ENCODE results near the gene STK39. TPM values are rescaled to one million over a fixed set of nuclear protein-coding genes. Genes with fewer than 3 reads are reported as not detected.

STK39 gene
- total and polyA plus RNA-seq, 2 donors (not counting 1 experiment from before 2014, with no cell fraction given): 16.7 to 30.1 TPM

DNA sequence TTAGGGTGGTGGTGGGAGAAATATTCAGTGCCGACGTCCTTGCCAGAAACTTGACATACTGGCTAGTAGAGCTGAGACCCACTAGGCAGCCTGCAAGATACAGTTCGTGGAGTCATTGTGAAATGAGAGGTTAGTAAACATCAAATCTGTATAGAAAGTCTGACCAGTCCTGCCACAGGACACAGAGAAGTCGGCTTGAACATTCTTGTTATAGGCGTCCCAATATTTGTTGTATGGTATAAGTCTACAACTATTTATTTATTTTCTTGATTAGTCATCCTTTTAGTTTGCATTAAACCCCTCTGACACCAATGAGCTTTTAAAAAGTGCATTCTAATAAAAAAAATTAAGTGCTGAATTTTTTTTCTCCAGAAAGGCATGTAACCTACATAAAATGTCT is 265.4 kb downstream of the STK39 start:
- H3K9me3 ChIP-seq (ENCODE audit: control insufficient read depth, insufficient read depth, low read depth, low read length): no peaks in the 10 kb centered on the region
- peaks cover 2% of the 10 kb centered on the region for H3K4me1 ChIP-seq (ENCODE audit: control insufficient read depth, extremely low read depth, insufficient read depth, low read length)
- no peak overlapping the region for H3K4me3 ChIP-seq (replicated peaks in 1 of 4; ENCODE audit: control extremely low read depth in 1 of 4, insufficient read depth in 1 of 4, low read depth in 3 of 4, low read length in 4 of 4)
- no peaks in the 10 kb centered on the region for H3K27me3 ChIP-seq (ENCODE audit: control insufficient read depth, insufficient read depth, low read length)
- H3K36me3 ChIP-seq (ENCODE audit: control insufficient read depth, insufficient read depth, low read length): no peaks in the 10 kb centered on the region
- H2AFZ ChIP-seq (ENCODE audit: low read length): no peak overlapping the region
- H4K20me1 ChIP-seq (ENCODE audit: control insufficient read depth, extremely low read depth, insufficient read depth, low read length): no peaks in the 10 kb centered on the region
- no peaks in the 10 kb centered on the region for H3K79me2 ChIP-seq (ENCODE audit: control insufficient read depth, insufficient read depth, low read length)
- no peak for DNase-seq (ENCODE audit: low read depth in 2 of 2)
- H3K4me2 ChIP-seq (ENCODE audit: extremely low read depth, insufficient read depth, low read length): no peak overlapping the region
- H3K27ac ChIP-seq (ENCODE audit: insufficient read depth, low read length): no peak overlapping the region
- H3K9ac ChIP-seq (ENCODE audit: insufficient read depth, low read length): no peak overlapping the region
- TF ChIP-seq, protein P1, sequence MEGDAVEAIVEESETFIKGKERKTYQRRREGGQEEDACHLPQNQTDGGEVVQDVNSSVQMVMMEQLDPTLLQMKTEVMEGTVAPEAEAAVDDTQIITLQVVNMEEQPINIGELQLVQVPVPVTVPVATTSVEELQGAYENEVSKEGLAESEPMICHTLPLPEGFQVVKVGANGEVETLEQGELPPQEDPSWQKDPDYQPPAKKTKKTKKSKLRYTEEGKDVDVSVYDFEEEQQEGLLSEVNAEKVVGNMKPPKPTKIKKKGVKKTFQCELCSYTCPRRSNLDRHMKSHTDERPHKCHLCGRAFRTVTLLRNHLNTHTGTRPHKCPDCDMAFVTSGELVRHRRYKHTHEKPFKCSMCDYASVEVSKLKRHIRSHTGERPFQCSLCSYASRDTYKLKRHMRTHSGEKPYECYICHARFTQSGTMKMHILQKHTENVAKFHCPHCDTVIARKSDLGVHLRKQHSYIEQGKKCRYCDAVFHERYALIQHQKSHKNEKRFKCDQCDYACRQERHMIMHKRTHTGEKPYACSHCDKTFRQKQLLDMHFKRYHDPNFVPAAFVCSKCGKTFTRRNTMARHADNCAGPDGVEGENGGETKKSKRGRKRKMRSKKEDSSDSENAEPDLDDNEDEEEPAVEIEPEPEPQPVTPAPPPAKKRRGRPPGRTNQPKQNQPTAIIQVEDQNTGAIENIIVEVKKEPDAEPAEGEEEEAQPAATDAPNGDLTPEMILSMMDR (conservative IDR thresholded peaks at IDR 0.05 in 1 of 2, IDR thresholded peaks at IDR 0.05 in 1 of 2; ENCODE audit: low read depth in 1 of 2, low read length in 2 of 2): no peak
- no peak for TF ChIP-seq EZH2 (IDR thresholded peaks at IDR 0.05; ENCODE audit: low read length, missing control alignments)

DNA sequence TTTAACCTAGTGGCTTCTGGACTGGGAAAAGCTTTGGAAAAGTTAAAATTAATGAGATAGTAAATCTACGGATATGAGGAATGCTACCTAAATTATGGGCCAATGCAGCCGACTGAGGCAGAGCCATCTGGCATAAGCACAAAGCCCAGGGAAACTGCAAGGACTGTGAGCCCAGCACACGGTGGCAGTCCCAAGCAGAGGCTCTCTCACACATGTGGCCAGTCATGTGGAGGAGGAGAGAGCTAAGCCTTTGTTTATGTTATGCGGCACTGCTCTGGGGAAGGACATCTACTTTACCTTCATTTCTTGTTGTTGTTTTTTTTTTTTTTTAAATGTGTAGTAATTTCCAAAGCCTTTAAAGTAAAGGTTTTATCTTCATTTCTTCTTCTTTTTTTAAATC is 267.0 kb downstream of the STK39 start:
- no peaks in the 10 kb centered on the region for H3K79me2 ChIP-seq (ENCODE audit: control insufficient read depth, insufficient read depth, low read length)
- H3K9me3 ChIP-seq (ENCODE audit: control insufficient read depth, insufficient read depth, low read depth, low read length): no peaks in the 10 kb centered on the region
- no peak for TF ChIP-seq EZH2 (IDR thresholded peaks at IDR 0.05; ENCODE audit: low read length, missing control alignments)
- TF ChIP-seq, protein P1 (conservative IDR thresholded peaks at IDR 0.05 in 1 of 2, IDR thresholded peaks at IDR 0.05 in 1 of 2; ENCODE audit: low read depth in 1 of 2, low read length in 2 of 2): no peak
- no peaks in the 10 kb centered on the region for H3K27me3 ChIP-seq (ENCODE audit: control insufficient read depth, insufficient read depth, low read length)
- H3K4me2 ChIP-seq (ENCODE audit: extremely low read depth, insufficient read depth, low read length): no peak overlapping the region
- no peak for DNase-seq (ENCODE audit: low read depth in 2 of 2)
- no peak overlapping the region for H3K9ac ChIP-seq (ENCODE audit: insufficient read depth, low read length)
- H3K27ac ChIP-seq (ENCODE audit: insufficient read depth, low read length): no peak overlapping the region
- no peak overlapping the region for H2AFZ ChIP-seq (ENCODE audit: low read length)
- no peaks in the 10 kb centered on the region for H3K36me3 ChIP-seq (ENCODE audit: control insufficient read depth, insufficient read depth, low read length)
- no peaks in the 10 kb centered on the region for H4K20me1 ChIP-seq (ENCODE audit: control insufficient read depth, extremely low read depth, insufficient read depth, low read length)
- no peak overlapping the region for H3K4me3 ChIP-seq (replicated peaks in 1 of 4; ENCODE audit: control extremely low read depth in 1 of 4, insufficient read depth in 1 of 4, low read depth in 3 of 4, low read length in 4 of 4)
- no peaks in the 10 kb centered on the region for H3K4me1 ChIP-seq (ENCODE audit: control insufficient read depth, extremely low read depth, insufficient read depth, low read length)

DNA sequence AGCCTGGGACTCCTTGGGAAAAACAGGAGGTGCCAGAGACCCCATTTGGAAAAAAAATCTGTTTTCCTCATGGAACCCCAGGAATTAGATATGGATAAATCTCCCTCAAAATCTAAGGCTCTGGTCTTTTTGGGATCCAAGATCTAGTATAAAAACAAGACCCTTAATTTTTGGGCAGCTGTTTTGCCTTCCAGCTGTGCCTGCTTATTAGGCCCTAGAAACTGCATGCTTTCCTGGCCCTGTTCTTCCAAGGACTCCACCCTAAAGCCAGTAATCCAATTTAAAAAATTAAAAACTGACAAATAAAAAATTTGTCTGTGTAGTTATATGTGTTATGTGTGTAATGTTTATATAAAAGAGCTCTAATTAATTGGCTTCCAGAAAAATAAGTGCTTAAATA is 274.6 kb downstream of the STK39 start:
- no peak for DNase-seq (ENCODE audit: low read depth in 2 of 2)
- Histone ChIP-seq H3K9me3 (ENCODE audit: control insufficient read depth, insufficient read depth, low read depth, low read length) (no peaks in the 10 kb centered on the region), H3K9ac (ENCODE audit: insufficient read depth, low read length) (no peak overlapping the region), H3K27ac (ENCODE audit: insufficient read depth, low read length) (no peak overlapping the region), H3K36me3 (ENCODE audit: control insufficient read depth, insufficient read depth, low read length) (no peaks in the 10 kb centered on the region), H3K4me3 (replicated peaks in 1 of 4; ENCODE audit: control extremely low read depth in 1 of 4, insufficient read depth in 1 of 4, low read depth in 3 of 4, low read length in 4 of 4) (no peak overlapping the region), H3K4me2 (ENCODE audit: extremely low read depth, insufficient read depth, low read length) (no peak overlapping the region), H3K4me1 (ENCODE audit: control insufficient read depth, extremely low read depth, insufficient read depth, low read length) (no peaks in the 10 kb centered on the region), H2AFZ (ENCODE audit: low read length) (no peak overlapping the region), H3K79me2 (ENCODE audit: control insufficient read depth, insufficient read depth, low read length) (no peaks in the 10 kb centered on the region), H3K27me3 (ENCODE audit: control insufficient read depth, insufficient read depth, low read length) (no peaks in the 10 kb centered on the region), H4K20me1 (ENCODE audit: control insufficient read depth, extremely low read depth, insufficient read depth, low read length) (no peaks in the 10 kb centered on the region)
- TF ChIP-seq, protein P1 (conservative IDR thresholded peaks at IDR 0.05 in 1 of 2, IDR thresholded peaks at IDR 0.05 in 1 of 2; ENCODE audit: low read depth in 1 of 2, low read length in 2 of 2): no peak
- no peak for TF ChIP-seq EZH2 (IDR thresholded peaks at IDR 0.05; ENCODE audit: low read length, missing control alignments)

Measured in fibroblast of lung (primary cell).